M059J (cell line): Measurements from ENCODE around the gene APLP1. TPM values are rescaled to one million over a fixed set of nuclear protein-coding genes. Genes with fewer than 3 reads are reported as not detected.
"Not testable (repeated sequence)": the region's sequence is repeated elsewhere in the genome, so short reads cannot be mapped to it uniquely, and the experiment has no call there.

Source experiments
- DNase-seq: peaks from one replicate; pipeline ENCODE4 v3.0.0-alpha.2; 2012; ENCODE audit warnings: low read depth
- total RNA-seq: library from RNA; depleted of rRNA; stranded (reverse); fragments of >200 nt; shearing (Covaris generic); gene quantifications from 2 replicates; pipeline ENCODE4 v1.2.3, GENCODE V29; 2014; rRNA removed

Gene APLP1
- 42.4 and 51.5 TPM in 2 replicates for total RNA-seq

- peak; percentile 52 for DNase-seq
Measured at GRCh38 chr19:35868172-35868822, at the start of gene APLP1. Gene APLP1, plus strand, starts transcription at chr19:35868574. Its CDS starts 63 bp downstream, at chr19:35868637.

GRCh38 chr19:35822579-35822978 lies 45.8 kb upstream of the APLP1 start:
- no peak for DNase-seq

GRCh38 chr19:35824150-35824549 lies 44.2 kb upstream of the APLP1 start:
- no peak for DNase-seq

DNA sequence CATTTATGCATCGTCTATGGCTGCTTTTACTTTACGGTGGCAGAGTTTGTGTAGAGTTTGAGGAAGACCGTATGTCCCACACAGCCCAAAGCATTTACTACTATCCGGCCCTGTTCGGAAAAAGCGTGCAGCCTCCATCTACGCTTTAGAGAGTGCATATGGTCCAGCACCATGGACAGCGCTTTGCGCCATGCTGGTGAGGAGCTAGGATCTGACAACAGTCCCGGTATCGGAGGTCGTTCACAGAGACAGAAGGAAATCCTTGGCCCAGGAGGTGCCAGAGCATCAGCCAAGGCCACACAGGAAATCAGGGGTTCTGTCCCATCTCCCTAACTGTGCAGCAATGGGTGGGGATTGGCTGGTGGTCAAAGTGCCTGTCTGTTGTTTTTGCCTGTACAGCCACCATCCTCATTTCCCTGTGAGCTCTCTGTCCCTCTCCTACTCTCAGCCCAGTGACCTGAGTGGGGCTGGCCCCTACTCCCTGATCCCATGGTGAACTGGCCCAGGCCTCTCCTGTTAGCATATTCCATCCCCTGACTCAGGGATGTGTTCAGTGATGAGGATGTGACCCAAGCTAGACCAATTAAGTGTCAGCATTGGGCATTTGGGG lies 39.6 kb upstream of the APLP1 start:
- DNase-seq: peak; percentile 50

DNA sequence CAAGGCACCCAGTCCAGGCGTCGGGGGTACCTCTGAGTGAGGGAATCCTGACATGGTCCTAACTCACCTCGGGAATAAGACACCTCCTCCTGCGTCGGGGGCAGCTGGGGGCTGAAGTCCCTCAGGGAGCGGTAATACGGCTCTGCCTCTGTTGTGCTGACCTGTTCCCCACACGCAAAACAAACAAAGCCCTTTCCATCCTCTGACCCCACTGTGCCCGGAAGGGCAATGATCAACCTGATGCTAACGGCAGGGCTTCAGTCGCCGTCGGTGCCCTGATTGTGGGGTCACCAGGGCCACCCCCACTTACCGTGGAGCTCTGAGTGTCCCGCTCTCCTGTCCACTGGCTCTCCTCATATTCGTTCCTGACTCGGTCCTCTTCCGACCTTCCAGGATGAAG lies 37.4 kb upstream of the APLP1 start:
- DNase-seq: no peak

GRCh38 chr19:35832054-35832453 lies 36.3 kb upstream of the APLP1 start:
- DNase-seq: no peak

- DNase-seq: no peak
Measured at GRCh38 chr19:35833972-35834371, 34.4 kb upstream of the APLP1 start.

GRCh38 chr19:35836096-35836495 lies 32.3 kb upstream of the APLP1 start:
- not testable (repeated sequence) for DNase-seq

GRCh38 chr19:35841961-35842595 lies 26.3 kb upstream of the APLP1 start:
- no peak for DNase-seq

DNA sequence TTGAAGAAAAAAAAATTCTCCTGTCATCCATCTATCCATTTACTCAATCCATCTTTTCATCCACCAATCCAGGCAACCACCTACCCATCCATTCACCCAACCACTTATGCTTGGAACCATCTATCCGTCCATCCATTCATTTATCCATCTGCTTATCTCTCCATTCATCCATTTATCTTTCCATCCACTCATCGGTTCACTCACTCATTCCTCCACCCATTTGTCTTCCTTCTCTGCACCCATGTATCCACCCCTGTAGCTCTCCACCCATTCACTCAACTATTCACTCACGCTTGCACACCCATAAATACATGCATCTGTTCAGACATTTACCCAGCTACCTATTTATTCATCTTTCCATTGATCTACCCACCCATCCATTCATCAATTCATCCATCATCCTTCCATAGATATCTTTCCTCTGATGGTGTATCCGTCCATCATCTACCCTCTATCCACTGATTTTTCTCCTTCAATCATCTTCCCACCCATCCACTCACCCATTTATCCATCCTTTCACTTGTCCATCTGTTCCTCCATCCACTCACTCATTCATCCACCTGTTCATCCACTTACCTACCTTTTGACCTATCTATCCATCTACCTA lies 25.6 kb upstream of the APLP1 start:
- no peak for DNase-seq

- no peak for DNase-seq
Measured at GRCh38 chr19:35843676-35844481, 24.5 kb upstream of the APLP1 start.

GRCh38 chr19:35844482-35845214 lies 23.7 kb upstream of the APLP1 start:
- no peak for DNase-seq

- DNase-seq: no peak
Measured at GRCh38 chr19:35845215-35846037, 22.9 kb upstream of the APLP1 start.

DNA sequence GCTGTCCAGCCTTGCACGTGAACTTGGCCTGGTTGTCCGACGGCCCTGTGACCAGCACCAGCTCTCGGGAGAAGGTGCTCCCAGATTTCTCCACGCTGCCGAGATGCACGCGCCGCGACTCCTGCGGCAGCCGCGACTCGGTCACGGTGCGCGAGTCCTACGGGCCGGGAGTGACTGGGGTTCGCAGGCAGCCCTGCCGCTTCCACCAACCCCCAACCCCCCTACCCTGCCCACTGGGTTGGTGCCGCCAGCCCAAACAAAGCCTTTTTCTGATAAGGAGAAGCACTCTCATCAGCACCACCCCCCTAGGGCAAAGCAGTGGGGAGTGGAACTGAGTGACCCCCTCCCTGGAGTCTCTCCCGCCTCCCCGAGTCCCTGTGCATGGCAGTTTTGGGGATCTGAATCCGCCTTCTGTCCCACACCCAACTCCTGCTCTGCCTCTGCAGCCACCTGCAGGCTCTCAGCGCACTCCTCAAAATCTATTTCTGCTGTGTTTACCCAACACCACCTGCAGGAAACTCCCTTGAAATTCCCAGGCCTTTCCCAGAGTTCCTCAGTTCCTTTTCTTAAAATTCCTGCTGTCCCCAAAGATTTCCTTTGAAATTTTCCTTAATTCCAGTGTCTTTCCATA lies 22.2 kb upstream of the APLP1 start:
- no peak for DNase-seq

- DNase-seq: no peak
Measured at GRCh38 chr19:35847911-35848310, 20.5 kb upstream of the APLP1 start.

DNA sequence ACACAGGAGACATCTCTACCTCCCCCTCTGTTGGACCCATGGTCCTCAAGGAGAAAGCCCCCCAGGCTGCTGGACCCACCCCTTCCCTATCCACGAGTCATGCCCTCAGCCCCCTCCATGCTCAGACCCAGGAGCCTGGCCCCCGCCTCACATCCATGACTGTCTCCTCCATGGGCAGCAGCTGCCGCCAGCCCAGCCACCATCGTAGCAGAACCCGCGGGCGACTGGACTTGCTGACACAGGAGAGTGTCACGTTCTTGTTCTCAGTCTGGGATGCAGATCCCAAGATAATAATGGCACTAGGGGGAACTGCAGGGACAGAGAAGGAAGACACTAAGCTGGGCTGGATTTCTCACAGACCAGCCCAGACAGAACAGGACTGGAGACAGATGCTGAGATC lies 19.9 kb upstream of the APLP1 start:
- DNase-seq: no peak

GRCh38 chr19:35848919-35849505 lies 19.4 kb upstream of the APLP1 start:
- DNase-seq: no peak

GRCh38 chr19:35851213-35852028 lies 17.0 kb upstream of the APLP1 start:
- no peak for DNase-seq
